IPS DF 19.7 (cell line): ENCODE data around the gene CACNA1C.
"Not testable (repeated sequence)": the region's sequence is repeated elsewhere in the genome, so short reads cannot be mapped to it uniquely, and the experiment has no call there.

Experiments used
- DNase-seq: peaks from one replicate; pipeline ENCODE4 v3.0.0-alpha.2; 2013; ENCODE audit warnings: low read depth, low spot score

CACNA1C gene

DNA sequence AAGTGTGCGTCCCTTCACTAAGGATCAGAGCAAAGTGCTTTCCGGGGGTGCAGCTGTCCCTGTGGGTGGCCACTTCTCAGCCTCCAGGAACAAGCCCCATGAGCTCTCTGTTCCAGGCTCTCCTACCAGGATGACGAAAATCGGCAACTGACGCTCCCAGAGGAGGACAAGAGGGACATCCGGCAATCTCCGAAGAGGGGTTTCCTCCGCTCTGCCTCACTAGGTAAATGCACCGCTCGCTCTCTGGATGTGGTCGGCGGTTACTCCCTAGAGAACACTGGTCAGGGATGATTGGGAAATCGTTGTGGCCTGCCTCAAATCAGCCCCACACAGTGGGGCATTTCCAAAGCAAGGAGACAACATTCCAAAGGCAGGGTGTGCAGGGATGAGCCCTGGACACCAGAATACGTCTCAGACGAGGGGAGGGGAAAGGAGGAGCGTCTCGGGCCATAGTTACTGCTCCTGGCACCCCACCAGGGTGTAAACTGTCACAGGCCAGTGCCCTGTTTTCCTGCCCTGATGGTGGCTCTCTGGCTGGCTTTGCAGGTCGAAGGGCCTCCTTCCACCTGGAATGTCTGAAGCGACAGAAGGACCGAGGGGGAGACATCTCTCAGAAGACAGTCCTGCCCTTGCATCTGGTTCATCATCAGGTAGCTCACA lies 633.0 kb downstream of the CACNA1C start:
- DNase-seq, result not testable (repeated sequence)

GRCh38 chr12:2686280-2686646 lies 633.5 kb downstream of the CACNA1C start:
- DNase-seq, result no peak

- DNase-seq, result no peak
Measured at GRCh38 chr12:2687058-2687457, 634.3 kb downstream of the CACNA1C start.

DNA sequence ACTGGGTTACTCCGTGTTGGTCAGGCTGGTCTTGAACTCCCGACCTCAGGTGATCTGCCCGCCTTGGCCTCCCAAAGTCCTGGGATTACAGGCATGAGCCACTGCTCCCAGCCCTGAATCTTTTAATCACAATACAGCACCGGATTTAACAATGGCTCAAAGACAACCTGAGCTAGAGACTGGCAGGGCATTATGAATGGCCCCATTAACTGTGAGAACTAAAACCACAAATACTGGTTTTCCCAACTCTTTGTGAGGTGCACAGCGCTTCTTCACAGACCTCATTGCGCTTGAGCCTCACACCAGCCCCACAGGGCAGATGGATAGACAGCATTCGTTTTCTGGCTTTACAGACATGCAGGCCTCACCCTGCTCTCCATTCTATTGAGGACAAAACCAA lies 634.9 kb downstream of the CACNA1C start:
- no peak for DNase-seq

DNA sequence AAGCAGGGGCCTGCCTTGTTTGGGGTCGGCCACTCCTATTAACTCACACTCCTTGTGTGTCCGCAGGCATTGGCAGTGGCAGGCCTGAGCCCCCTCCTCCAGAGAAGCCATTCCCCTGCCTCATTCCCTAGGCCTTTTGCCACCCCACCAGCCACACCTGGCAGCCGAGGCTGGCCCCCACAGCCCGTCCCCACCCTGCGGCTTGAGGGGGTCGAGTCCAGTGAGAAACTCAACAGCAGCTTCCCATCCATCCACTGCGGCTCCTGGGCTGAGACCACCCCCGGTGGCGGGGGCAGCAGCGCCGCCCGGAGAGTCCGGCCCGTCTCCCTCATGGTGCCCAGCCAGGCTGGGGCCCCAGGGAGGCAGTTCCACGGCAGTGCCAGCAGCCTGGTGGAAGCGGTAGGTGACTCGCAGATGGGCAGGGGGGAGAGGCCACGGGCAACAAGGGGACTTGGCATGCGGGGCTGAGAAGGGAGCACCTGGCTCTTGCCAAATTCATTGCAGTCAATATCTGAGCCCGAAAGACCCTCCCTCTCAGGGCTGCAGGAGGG lies 635.7 kb downstream of the CACNA1C start:
- no peak for DNase-seq

- no peak for DNase-seq
Measured at GRCh38 chr12:2689393-2689792, 636.6 kb downstream of the CACNA1C start.

DNA sequence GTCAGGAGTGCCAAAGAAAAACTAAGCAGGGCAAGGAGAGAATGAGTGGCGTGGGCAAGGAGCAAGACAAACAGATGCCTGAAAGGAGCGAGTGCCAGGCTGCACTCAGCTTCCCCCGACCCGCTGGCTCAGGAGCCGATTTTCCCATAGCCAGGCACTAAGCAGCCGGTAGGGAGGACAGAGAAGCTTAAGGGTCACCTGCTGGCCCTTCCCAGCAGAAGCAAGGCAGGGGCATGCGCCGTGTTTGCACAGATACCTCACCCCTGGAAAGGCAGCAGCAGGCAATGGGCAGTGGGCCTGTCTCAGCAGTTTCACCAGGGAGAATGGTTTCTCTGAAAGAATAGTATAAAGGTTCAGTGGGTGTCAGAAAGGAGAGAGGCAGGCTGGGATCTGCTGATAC lies 637.1 kb downstream of the CACNA1C start:
- DNase-seq, result no peak

DNA sequence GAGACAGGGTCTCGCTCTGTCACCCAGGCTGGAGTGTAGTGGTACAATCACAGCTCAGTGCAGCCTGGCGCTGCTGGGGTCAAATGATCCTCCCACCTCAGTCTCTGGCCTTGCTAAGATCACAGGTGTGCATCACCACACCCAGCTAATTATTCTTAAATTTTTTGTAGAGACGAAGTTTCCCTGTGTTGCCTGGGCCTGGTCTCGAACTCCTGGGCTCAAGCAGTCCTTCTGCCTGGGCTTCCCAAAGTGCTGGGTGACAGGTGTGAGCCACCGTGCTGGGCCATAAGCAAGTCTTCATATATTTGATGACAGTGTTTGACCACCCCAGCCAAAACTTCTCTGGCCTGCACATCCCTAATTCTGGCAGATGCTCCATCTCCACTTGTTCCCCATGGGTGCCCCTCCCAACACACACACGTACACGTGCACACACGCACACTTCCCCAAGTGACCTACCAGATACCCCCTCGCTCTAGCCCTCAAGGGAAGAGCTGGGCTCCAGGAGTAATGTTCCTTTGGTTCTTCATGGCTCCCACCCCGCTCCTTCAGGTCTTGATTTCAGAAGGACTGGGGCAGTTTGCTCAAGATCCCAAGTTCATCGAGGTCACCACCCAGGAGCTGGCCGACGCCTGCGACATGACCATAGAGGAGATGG lies 637.7 kb downstream of the CACNA1C start:
- DNase-seq, result no peak

- no peak for DNase-seq
Measured at GRCh38 chr12:2691006-2691344, 638.2 kb downstream of the CACNA1C start.

DNA sequence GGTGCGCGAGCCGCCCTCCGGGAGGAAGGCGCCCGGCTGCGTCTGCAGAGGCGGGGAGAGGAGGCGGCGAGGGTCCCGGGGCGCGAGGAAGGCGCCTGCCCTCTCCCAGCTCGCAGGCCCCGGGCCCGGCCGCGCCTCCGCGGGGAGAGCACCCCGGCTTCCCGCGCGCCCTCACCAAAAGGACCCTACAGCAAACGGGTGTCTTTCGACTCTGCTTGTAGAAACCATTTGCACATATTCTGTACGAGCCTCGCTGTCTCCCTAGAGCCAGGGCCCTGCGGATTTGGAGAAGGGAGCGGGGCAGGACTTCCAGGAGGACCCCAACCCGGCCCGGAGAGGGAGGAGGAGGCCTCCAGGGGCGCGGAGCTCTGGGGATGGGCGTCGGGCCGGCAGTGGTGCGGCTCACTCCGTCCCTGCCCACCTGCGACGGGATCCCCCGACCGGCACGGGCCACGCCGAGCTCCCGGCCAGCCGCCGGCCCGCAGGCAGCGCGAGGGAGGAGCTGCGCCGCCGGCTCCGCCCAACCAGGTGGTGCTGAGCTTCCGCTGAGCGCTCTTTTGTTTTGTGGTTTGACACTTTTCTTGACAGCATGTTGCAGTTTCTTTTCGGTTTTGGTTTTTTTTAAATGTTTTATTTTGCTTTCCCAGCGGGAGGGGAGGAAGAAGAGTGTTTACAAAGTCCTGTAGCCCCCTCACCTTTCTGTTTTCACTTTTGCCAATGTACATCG lies 638.7 kb downstream of the CACNA1C start:
- no peak for DNase-seq

DNA sequence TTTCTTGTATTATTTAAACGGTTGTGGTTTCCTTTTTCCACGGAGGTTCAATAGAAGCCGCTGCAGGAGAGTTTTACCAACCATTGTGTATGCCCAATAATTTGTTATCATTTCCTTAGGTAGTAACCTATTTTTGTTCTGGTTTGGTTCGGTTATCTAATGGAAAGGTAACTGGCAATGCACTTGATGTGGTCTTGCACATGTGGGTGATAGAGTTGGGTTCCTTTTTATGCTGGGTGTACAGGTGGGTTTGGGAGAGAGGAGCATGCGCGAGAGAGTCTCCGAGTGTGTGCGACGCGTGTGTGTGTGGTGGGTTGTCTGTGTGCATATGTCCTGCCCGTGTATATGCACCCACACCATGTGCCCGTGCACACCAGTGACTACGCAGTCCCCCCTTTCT lies 639.3 kb downstream of the CACNA1C start:
- no peak for DNase-seq

DNA sequence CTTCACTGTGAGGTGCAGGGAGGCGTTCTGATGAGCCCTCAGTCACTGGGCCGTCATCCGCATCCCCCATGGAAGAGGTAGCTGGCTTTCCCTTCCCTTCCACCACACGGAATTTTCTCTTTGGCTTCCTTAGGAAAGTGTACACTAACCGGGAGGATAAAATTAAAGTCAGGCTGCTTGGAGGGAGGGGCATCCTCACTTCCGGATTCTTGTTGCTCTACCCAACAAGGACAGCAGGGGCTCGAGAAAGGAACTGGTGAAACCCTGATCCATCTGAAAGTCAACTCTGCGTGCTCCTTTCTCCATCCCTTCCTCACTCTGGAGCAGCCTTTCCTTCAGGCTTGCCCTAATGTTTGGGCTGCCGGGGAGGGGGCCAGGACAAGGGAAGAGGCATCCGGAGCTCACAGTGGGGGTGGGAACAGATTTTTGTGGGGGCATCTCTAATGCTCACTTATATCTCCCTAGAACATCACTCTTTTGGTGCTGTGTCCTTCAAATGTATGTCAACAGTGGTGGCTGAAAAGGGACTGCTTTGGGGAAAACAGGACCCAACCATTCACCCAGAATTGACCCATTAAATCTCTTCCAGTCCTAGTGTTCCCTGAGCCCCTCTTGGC lies 640.6 kb downstream of the CACNA1C start:
- no peak for DNase-seq

GRCh38 chr12:2693980-2694610 lies 641.3 kb downstream of the CACNA1C start:
- no peak for DNase-seq

DNA sequence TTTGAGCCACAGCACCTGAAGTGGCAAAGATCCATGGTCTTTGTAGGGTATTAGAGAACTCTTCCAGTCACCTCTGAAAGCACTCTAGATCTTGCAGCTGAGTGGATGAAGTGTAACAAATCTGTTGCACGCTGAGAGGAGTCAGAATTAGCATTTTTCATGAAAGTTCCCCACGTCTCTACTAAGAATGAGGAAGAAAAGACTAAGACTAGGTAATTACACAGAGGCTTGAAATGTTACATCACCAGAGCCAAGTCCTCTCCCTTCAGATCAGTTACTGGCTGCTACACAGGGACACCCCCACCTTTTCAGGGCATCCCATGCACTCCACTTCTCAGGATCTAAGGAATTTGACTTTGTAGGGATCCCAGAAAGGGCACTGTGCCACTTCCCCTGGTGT lies 643.3 kb downstream of the CACNA1C start:
- DNase-seq, result no peak

DNA sequence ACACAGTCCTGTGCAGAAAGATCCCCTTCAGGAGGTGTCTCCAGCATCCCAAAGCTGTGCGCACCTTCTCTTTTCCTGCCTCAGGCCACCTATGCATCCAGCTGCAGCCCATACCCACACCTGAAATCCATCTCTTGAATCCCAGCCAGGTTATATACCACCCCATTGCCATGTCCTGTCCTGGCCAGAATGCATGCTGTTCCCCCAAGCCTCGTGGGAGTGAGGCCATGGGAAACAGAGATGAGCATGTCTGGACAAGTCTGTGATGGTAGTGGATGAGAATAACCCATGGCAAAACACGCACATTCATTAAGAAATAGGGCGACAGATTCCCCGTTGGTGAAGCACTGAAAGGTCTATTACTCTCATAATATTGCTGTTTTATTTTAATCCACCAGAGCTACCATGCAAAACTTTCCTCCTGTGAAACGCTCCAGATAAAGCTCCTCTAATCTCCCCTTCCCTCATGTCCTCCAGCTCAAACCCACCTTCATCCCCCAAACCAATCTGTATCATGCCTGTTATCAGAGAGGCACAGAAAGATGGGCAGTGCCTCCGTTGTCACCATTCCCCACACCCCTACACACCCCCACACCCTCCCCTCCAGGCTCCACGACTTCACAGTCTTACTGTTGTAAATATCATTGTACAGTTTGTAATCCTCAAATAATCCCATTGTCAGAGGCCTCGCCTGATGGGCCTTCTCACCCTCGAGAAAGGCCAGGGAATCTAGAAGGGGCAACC lies 644.4 kb downstream of the CACNA1C start:
- no peak for DNase-seq

- no peak for DNase-seq
Measured at GRCh38 chr12:2698566-2698965, 645.8 kb downstream of the CACNA1C start.

- no peak for DNase-seq
Measured at GRCh38 chr12:2710701-2711100, 657.9 kb downstream of the CACNA1C start.

DNA sequence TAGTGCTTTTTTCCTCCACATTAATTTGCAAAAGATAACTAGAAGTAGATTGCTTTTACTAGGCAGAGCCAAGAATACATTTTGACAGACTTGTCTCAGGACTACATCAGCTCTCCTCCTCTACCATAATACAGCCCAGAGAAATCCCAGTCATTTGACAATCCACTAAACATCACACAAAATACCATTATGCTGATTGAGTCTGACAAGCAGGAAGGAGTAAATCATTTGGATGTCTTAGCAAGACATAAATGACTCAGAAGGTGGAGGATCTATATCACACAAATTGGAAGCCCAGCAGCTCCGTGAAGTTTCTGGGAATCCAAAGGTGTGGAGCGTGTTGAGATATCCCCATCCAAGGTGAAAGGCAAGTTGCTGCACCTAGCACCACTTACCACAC lies 666.6 kb downstream of the CACNA1C start:
- no peak for DNase-seq

DNA sequence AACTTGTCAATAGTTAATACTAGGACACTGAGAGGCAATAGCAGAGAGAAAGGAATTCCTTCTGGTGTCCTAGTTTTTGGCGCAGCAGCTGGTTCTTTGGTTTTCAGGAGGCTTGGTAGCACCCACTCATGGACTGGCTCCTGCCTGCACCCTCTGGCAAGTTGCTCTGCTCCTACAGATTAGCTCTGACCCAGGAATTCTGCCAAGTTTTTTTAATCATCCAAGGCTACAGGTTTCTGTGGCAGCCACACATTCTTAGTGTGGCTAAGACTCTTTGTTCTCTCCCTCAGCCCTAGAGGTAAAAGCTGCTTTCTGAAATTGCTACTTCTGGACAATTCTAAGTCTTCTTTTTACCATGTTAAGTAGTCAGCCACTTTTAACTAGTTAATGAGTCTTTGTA lies 670.0 kb downstream of the CACNA1C start:
- DNase-seq, result no peak

DNA sequence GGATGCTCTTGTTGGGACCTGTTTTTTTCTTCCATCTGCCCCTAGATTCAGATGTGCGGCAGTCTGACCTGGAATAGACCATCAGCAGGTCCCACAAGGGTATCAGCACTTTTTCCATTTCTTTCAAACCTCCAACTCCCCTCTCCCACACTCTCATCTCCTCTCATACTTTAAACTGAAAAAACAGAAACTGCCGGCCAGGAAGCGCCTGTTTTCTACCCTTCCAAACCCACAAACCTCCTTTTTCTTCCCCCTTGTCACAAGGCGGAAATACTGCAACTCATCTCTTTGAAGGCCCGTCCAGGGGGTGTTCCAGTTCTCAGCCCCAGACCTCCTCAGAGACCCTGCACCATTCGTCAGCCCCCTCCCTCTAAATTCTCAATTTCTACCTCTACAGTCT lies 679.5 kb downstream of the CACNA1C start:
- no peak for DNase-seq
